ENCODE data around the gene F7.

GRCh38 chr13:113086991-113087922, 18.3 kb upstream of the F7 start:
- no peak for TF ChIP-seq CTCF (IDR thresholded peaks at IDR 0.05; ENCODE audit: extremely low read depth in 1 of 2, insufficient read depth in 1 of 2, low read depth in 1 of 2, low read length in 2 of 2)
- TF ChIP-seq EZH2 (IDR thresholded peaks at IDR 0.05; ENCODE audit: borderline replicate concordance, low read depth, low read length, severe bottlenecking) = no peak
